Right lobe of liver (tissue), 4 donors: Measurements from ENCODE around the gene CHI3L1.

Experiments used
- CTCF ChIP-seq, 4 donors: fragments of 200-600 bp in 3 of 4; fragments of 450-650 bp in 1 of 4; IDR thresholded peaks; one replicate each; pipeline versions ENCODE4 v1.5.1 to v1.8.0; 2016 to 2022; ENCODE audit warnings: antibody characterized with exemption in 4 of 4, mild to moderate bottlenecking in 2 of 4
- POLR2A ChIP-seq: fragments of 450-650 bp; IDR thresholded peaks from one replicate; pipeline ENCODE4 v1.6.1; 2017; ENCODE audit warnings: antibody characterized with exemption, mild to moderate bottlenecking
- donor health status: DM: no; HTN: no; CAD: no.
- donor health status: DM: no; HTN: no; CAD: no.
- donor health status: DM: no; HTN: yes; CAD: no.

- TF ChIP-seq CTCF (IDR thresholded peaks at IDR 0.05) (no peak), POLR2A (no peak)
Observed at GRCh38 chr1:203175827-203176241, 10.7 kb downstream of the CHI3L1 start.
